ENCODE results near the gene EPN2. TPM values are rescaled to one million over a fixed set of nuclear protein-coding genes. Genes with fewer than 3 reads are reported as not detected.

EPN2 gene
- total and polyA plus RNA-seq, 2 donors (not counting 1 experiment from before 2014, with no cell fraction given), result 23.8 to 36.0 TPM

GRCh38 chr17:19269106-19269505 is 31.9 kb downstream of the EPN2 start:
- Histone ChIP-seq H3K9ac (ENCODE audit: insufficient read depth, low read length) (no peak overlapping the region), H4K20me1 (ENCODE audit: control insufficient read depth, extremely low read depth, insufficient read depth, low read length) (peaks cover 7% of the 10 kb centered on the region), H3K27me3 (ENCODE audit: control insufficient read depth, insufficient read depth, low read length) (no peaks in the 10 kb centered on the region), H3K79me2 (ENCODE audit: control insufficient read depth, insufficient read depth, low read length) (peaks cover 44% of the 10 kb centered on the region), H2AFZ (ENCODE audit: low read length) (no peak overlapping the region), H3K9me3 (ENCODE audit: control insufficient read depth, insufficient read depth, low read depth, low read length) (no peaks in the 10 kb centered on the region), H3K27ac (ENCODE audit: insufficient read depth, low read length) (no peak overlapping the region), H3K36me3 (ENCODE audit: control insufficient read depth, insufficient read depth, low read length) (no peaks in the 10 kb centered on the region), H3K4me3 (replicated peaks in 1 of 4; ENCODE audit: control extremely low read depth in 1 of 4, insufficient read depth in 1 of 4, low read depth in 3 of 4, low read length in 4 of 4) (no peak overlapping the region), H3K4me2 (ENCODE audit: extremely low read depth, insufficient read depth, low read length) (no peak overlapping the region), H3K4me1 (ENCODE audit: control insufficient read depth, extremely low read depth, insufficient read depth, low read length) (peaks cover 12% of the 10 kb centered on the region)
- DNase-seq (ENCODE audit: low read depth in 2 of 2), result no peak
- TF ChIP-seq CTCF (conservative IDR thresholded peaks at IDR 0.05 in 1 of 2, IDR thresholded peaks at IDR 0.05 in 1 of 2; ENCODE audit: low read depth in 1 of 2, low read length in 2 of 2) (no peak), EZH2 (IDR thresholded peaks at IDR 0.05; ENCODE audit: low read length, missing control alignments) (no peak)

DNA sequence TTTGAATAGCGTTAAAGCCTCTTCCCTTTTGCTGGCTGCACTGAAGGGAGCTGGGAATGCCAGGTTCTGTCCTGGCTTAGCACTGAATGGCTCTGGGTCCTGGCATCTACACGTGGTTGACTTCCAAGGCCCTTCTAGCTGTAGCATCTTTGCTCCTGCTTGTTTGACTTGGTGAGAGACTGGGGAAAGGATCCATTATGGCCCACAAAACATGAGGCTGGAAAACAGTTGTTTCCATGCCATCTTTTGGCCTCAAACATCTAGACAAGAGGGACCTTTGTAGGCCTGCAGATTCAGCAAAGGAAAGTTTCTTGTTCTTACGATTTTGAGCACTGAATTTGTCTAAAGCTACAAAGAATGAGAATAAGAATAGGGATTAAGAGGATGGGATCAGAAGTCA is 32.5 kb downstream of the EPN2 start:
- TF ChIP-seq EZH2 (IDR thresholded peaks at IDR 0.05; ENCODE audit: low read length, missing control alignments) (no peak), CTCF (conservative IDR thresholded peaks at IDR 0.05 in 1 of 2, IDR thresholded peaks at IDR 0.05 in 1 of 2; ENCODE audit: low read depth in 1 of 2, low read length in 2 of 2) (no peak)
- peaks cover 7% of the 10 kb centered on the region for H4K20me1 ChIP-seq (ENCODE audit: control insufficient read depth, extremely low read depth, insufficient read depth, low read length)
- H3K9ac ChIP-seq (ENCODE audit: insufficient read depth, low read length), result no peak overlapping the region
- H2AFZ ChIP-seq (ENCODE audit: low read length), result no peak overlapping the region
- no peak overlapping the region for H3K27ac ChIP-seq (ENCODE audit: insufficient read depth, low read length)
- H3K4me1 ChIP-seq (ENCODE audit: control insufficient read depth, extremely low read depth, insufficient read depth, low read length), result peaks cover 8% of the 10 kb centered on the region
- H3K27me3 ChIP-seq (ENCODE audit: control insufficient read depth, insufficient read depth, low read length), result no peaks in the 10 kb centered on the region
- H3K4me2 ChIP-seq (ENCODE audit: extremely low read depth, insufficient read depth, low read length), result no peak overlapping the region
- no peaks in the 10 kb centered on the region for H3K9me3 ChIP-seq (ENCODE audit: control insufficient read depth, insufficient read depth, low read depth, low read length)
- peaks cover 2% of the 10 kb centered on the region for H3K36me3 ChIP-seq (ENCODE audit: control insufficient read depth, insufficient read depth, low read length)
- H3K4me3 ChIP-seq (replicated peaks in 1 of 4; ENCODE audit: control extremely low read depth in 1 of 4, insufficient read depth in 1 of 4, low read depth in 3 of 4, low read length in 4 of 4), result no peak overlapping the region
- no peak for DNase-seq (ENCODE audit: low read depth in 2 of 2)
- H3K79me2 ChIP-seq (ENCODE audit: control insufficient read depth, insufficient read depth, low read length), result peaks cover 42% of the 10 kb centered on the region

GRCh38 chr17:19270347-19270703 is 33.2 kb downstream of the EPN2 start:
- Histone ChIP-seq H3K9me3 (ENCODE audit: control insufficient read depth, insufficient read depth, low read depth, low read length) (no peaks in the 10 kb centered on the region), H3K4me2 (ENCODE audit: extremely low read depth, insufficient read depth, low read length) (no peak overlapping the region), H3K36me3 (ENCODE audit: control insufficient read depth, insufficient read depth, low read length) (peaks cover 2% of the 10 kb centered on the region), H4K20me1 (ENCODE audit: control insufficient read depth, extremely low read depth, insufficient read depth, low read length) (peaks cover 7% of the 10 kb centered on the region), H2AFZ (ENCODE audit: low read length) (no peak overlapping the region), H3K4me3 (replicated peaks in 1 of 4; ENCODE audit: control extremely low read depth in 1 of 4, insufficient read depth in 1 of 4, low read depth in 3 of 4, low read length in 4 of 4) (no peak overlapping the region), H3K4me1 (ENCODE audit: control insufficient read depth, extremely low read depth, insufficient read depth, low read length) (peaks cover 7% of the 10 kb centered on the region), H3K9ac (ENCODE audit: insufficient read depth, low read length) (no peak overlapping the region), H3K27ac (ENCODE audit: insufficient read depth, low read length) (no peak overlapping the region), H3K79me2 (ENCODE audit: control insufficient read depth, insufficient read depth, low read length) (peaks cover 39% of the 10 kb centered on the region), H3K27me3 (ENCODE audit: control insufficient read depth, insufficient read depth, low read length) (no peaks in the 10 kb centered on the region)
- TF ChIP-seq EZH2 (IDR thresholded peaks at IDR 0.05; ENCODE audit: low read length, missing control alignments) (no peak), CTCF (conservative IDR thresholded peaks at IDR 0.05 in 1 of 2, IDR thresholded peaks at IDR 0.05 in 1 of 2; ENCODE audit: low read depth in 1 of 2, low read length in 2 of 2) (no peak)
- DNase-seq (ENCODE audit: low read depth in 2 of 2), result no peak
